ENCODE measurements around the gene ZBTB20.

Gene ZBTB20

DNA sequence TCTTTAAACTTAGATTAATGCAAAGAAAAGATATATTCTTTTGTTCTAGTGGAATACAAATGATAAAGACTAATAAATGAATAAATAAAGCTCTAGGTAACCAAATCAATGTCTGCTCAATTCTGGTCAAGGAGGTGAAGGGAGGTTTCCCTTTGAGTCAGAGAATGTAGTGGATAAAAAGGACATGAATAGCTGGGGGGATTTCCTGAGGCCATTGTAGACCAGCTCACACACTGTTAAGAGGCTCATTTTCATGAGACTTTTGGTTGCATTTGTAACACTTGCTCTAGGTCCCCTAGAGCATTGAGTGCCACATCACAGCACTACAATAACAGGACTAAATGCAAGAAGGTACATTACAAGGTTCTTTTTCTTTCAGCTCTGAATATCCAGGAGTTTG is 682.5 kb downstream of the ZBTB20 start:
- DNase-seq (ENCODE audit: low read depth in 1 of 2, low spot score in 1 of 2) = no peak
- H3K27me3 ChIP-seq (ENCODE audit: insufficient read depth, poor library complexity, severe bottlenecking) = no peaks in the 10 kb centered on the region
- no peak overlapping the region for H3K4me3 ChIP-seq (replicated peaks; ENCODE audit: insufficient read depth, low read length)
- H3K27ac ChIP-seq (replicated peaks) = no peak overlapping the region
- TF ChIP-seq GABPA (IDR thresholded peaks at IDR 0.05; ENCODE audit: low read depth) = no peak
- no peak for TF ChIP-seq SPI1 (IDR thresholded peaks at IDR 0.05; ENCODE audit: borderline replicate concordance, low read depth)
- TF ChIP-seq, protein P1, sequence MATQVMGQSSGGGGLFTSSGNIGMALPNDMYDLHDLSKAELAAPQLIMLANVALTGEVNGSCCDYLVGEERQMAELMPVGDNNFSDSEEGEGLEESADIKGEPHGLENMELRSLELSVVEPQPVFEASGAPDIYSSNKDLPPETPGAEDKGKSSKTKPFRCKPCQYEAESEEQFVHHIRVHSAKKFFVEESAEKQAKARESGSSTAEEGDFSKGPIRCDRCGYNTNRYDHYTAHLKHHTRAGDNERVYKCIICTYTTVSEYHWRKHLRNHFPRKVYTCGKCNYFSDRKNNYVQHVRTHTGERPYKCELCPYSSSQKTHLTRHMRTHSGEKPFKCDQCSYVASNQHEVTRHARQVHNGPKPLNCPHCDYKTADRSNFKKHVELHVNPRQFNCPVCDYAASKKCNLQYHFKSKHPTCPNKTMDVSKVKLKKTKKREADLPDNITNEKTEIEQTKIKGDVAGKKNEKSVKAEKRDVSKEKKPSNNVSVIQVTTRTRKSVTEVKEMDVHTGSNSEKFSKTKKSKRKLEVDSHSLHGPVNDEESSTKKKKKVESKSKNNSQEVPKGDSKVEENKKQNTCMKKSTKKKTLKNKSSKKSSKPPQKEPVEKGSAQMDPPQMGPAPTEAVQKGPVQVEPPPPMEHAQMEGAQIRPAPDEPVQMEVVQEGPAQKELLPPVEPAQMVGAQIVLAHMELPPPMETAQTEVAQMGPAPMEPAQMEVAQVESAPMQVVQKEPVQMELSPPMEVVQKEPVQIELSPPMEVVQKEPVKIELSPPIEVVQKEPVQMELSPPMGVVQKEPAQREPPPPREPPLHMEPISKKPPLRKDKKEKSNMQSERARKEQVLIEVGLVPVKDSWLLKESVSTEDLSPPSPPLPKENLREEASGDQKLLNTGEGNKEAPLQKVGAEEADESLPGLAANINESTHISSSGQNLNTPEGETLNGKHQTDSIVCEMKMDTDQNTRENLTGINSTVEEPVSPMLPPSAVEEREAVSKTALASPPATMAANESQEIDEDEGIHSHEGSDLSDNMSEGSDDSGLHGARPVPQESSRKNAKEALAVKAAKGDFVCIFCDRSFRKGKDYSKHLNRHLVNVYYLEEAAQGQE (IDR thresholded peaks at IDR 0.05; ENCODE audit: insufficient replicate concordance, low read depth) = no peak
- no peak for TF ChIP-seq POLR2AphosphoS5 (IDR thresholded peaks at IDR 0.05; ENCODE audit: low read depth)
- TF ChIP-seq, protein P2, sequence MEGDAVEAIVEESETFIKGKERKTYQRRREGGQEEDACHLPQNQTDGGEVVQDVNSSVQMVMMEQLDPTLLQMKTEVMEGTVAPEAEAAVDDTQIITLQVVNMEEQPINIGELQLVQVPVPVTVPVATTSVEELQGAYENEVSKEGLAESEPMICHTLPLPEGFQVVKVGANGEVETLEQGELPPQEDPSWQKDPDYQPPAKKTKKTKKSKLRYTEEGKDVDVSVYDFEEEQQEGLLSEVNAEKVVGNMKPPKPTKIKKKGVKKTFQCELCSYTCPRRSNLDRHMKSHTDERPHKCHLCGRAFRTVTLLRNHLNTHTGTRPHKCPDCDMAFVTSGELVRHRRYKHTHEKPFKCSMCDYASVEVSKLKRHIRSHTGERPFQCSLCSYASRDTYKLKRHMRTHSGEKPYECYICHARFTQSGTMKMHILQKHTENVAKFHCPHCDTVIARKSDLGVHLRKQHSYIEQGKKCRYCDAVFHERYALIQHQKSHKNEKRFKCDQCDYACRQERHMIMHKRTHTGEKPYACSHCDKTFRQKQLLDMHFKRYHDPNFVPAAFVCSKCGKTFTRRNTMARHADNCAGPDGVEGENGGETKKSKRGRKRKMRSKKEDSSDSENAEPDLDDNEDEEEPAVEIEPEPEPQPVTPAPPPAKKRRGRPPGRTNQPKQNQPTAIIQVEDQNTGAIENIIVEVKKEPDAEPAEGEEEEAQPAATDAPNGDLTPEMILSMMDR (IDR thresholded peaks at IDR 0.05; ENCODE audit: insufficient read depth, low read length) = no peak

DNA sequence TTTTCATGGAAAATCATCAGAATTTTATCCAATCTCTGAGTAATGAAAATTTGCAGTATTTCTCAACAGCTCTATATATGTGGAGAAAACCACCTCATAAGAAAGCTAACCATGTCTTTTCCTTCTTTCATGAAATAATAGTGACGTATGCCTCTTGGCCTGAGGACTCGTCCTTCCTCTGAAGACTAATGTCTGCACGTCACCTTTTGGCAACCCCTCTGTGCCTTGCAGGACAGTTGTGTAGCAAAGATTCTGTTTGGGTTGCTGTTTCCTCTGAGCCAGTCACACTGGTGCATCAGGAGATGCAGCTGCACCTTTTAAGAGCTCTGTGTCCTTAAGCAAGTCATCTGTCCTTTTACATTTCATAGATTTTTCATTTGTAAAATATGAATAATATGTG is 684.3 kb downstream of the ZBTB20 start:
- TF ChIP-seq, protein P1 (IDR thresholded peaks at IDR 0.05; ENCODE audit: insufficient replicate concordance, low read depth) = no peak
- H3K27me3 ChIP-seq (ENCODE audit: insufficient read depth, poor library complexity, severe bottlenecking) = peaks cover 3% of the 10 kb centered on the region
- H3K27ac ChIP-seq (replicated peaks) = no peak overlapping the region
- no peak for DNase-seq (ENCODE audit: low read depth in 1 of 2, low spot score in 1 of 2)
- no peak overlapping the region for H3K4me3 ChIP-seq (replicated peaks; ENCODE audit: insufficient read depth, low read length)

DNA sequence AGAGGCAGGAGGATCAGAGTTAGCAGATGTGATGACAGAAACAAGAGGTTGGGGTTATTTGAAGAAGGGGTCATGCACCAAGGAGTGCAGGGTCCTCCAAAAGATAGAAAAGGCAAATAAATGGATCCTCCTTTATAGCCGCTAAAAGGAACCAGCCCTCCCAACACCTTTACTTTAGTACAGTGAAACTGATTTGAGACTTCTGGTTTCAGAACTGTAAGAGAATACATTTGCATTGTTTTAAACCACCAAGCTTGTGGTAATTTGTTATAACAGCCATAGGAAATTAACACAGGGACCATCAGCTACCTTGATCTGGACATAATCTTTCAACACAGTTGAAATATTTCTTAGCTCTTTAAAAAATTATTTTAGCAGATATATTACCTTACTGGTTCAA is 686.6 kb downstream of the ZBTB20 start:
- Histone ChIP-seq H3K27me3 (ENCODE audit: insufficient read depth, poor library complexity, severe bottlenecking) (peaks cover 3% of the 10 kb centered on the region), H3K27ac (replicated peaks) (no peak overlapping the region), H3K4me3 (replicated peaks; ENCODE audit: insufficient read depth, low read length) (no peak overlapping the region)
- TF ChIP-seq GABPA (IDR thresholded peaks at IDR 0.05; ENCODE audit: low read depth) = no peak
- TF ChIP-seq, protein P2 (IDR thresholded peaks at IDR 0.05; ENCODE audit: insufficient read depth, low read length) = no peak
- TF ChIP-seq, protein P1 (IDR thresholded peaks at IDR 0.05; ENCODE audit: insufficient replicate concordance, low read depth) = no peak
- TF ChIP-seq POLR2AphosphoS5 (IDR thresholded peaks at IDR 0.05; ENCODE audit: low read depth) = no peak
- TF ChIP-seq SPI1 (IDR thresholded peaks at IDR 0.05; ENCODE audit: borderline replicate concordance, low read depth) = no peak
- no peak for DNase-seq (ENCODE audit: low read depth in 1 of 2, low spot score in 1 of 2)

DNA sequence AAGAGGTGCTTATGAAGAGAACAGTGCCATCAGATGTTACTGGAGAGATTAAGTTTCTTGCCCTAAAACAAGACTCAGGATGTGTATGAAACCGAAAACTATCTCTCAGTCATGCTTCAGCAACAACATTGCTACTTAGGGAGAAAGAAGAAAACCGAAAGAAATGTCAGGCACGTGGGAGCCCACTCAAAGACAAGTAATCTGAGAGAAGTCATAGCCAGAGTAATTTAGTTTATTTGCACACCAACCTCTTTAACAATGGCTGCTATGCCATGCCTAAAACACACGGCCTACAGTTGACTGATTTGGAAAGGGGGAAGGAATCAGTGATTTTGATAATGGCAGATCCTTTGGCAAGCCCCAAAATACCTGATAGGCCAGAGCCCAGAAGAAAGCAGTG is 690.3 kb downstream of the ZBTB20 start:
- no peak for DNase-seq (ENCODE audit: low read depth in 1 of 2, low spot score in 1 of 2)
- Histone ChIP-seq H3K27ac (replicated peaks) (no peak overlapping the region), H3K4me3 (replicated peaks; ENCODE audit: insufficient read depth, low read length) (no peak overlapping the region), H3K27me3 (ENCODE audit: insufficient read depth, poor library complexity, severe bottlenecking) (peaks cover 11% of the 10 kb centered on the region)
- TF ChIP-seq SPI1 (IDR thresholded peaks at IDR 0.05; ENCODE audit: borderline replicate concordance, low read depth) = no peak
- TF ChIP-seq GABPA (IDR thresholded peaks at IDR 0.05; ENCODE audit: low read depth) = no peak
- TF ChIP-seq, protein P2 (IDR thresholded peaks at IDR 0.05; ENCODE audit: insufficient read depth, low read length) = no peak
- TF ChIP-seq POLR2AphosphoS5 (IDR thresholded peaks at IDR 0.05; ENCODE audit: low read depth) = no peak
- TF ChIP-seq, protein P1 (IDR thresholded peaks at IDR 0.05; ENCODE audit: insufficient replicate concordance, low read depth) = no peak
